GM21619 (cell line): ENCODE measurements around the gene DHRS9.
A peak's percentile ranks its signal among the peaks of the same experiment; 100 is the strongest.
"Not testable (repeated sequence)": the region's sequence is repeated elsewhere in the genome, so short reads cannot be mapped to it uniquely, and the experiment has no call there.

Experiments
- ATAC-seq: cut with Tn5 transposase; IDR thresholded peaks from one replicate; pipeline ENCODE4 v1.9.1; 2021; ENCODE audit not compliant: unreplicated experiment

Gene DHRS9

GRCh38 chr2:169131587-169132512 is 62.5 kb downstream of the DHRS9 start:
- peak; percentile 85 for ATAC-seq

DNA sequence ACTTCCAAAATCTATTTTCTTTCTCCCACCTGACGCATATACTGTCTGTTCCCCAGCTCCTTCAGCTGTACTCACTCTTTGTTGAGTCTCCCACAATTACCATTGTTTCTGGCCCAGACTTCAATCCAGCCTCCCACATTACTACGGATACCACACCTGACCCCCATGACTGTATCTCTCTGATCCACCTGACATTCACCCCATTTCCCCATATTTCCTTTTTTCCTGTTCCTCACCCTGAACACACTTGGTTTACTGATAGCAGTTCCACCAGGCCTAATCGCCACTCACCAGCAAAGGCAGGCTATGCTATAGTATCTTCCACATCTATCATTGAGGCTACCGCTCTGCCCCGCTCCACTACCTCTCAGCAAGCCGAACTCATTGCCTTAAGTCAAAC is 64.9 kb downstream of the DHRS9 start:
- not testable (repeated sequence) for ATAC-seq

- not testable (repeated sequence) for ATAC-seq
Measured at GRCh38 chr2:169136428-169136827, 67.1 kb downstream of the DHRS9 start.

GRCh38 chr2:169136885-169137534 is 67.6 kb downstream of the DHRS9 start:
- no peak for ATAC-seq

DNA sequence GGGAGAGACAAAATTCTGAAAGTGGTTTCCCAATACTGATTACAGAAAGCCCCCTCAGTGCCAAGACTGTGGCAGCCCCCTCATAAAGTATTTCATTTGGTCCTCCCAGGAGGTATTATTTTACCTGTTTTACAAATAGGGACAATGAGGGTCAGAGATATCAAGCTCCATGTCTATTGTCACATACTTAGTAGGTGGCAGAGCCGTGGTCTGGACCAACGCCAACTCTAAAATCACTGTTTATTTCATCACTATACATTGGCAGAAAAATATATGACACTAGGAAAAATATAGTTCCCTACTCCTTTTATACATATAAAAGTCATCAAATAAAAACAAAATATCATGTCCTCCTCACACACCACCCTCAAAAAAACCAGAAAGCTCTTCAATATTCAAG is 68.6 kb downstream of the DHRS9 start:
- ATAC-seq = no peak

DNA sequence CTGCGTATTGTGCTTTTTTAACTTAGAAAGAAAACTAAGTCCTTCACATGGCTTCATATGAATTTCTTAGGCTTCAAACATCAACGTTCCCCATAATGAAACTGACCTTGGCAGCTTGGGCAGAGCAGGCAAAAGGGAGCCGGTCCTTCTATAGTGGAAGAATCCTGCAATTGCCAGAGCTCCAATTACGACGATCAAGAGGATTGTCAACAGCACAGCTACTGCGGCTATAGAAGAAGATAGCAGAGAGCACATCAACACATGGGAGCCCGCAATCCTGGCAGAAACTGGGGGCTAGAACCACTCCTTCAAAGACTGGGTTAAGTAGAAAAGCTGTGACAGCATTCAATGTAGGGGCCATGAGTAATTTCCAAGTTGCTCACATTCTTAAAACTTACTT is 69.8 kb downstream of the DHRS9 start:
- no peak for ATAC-seq

DNA sequence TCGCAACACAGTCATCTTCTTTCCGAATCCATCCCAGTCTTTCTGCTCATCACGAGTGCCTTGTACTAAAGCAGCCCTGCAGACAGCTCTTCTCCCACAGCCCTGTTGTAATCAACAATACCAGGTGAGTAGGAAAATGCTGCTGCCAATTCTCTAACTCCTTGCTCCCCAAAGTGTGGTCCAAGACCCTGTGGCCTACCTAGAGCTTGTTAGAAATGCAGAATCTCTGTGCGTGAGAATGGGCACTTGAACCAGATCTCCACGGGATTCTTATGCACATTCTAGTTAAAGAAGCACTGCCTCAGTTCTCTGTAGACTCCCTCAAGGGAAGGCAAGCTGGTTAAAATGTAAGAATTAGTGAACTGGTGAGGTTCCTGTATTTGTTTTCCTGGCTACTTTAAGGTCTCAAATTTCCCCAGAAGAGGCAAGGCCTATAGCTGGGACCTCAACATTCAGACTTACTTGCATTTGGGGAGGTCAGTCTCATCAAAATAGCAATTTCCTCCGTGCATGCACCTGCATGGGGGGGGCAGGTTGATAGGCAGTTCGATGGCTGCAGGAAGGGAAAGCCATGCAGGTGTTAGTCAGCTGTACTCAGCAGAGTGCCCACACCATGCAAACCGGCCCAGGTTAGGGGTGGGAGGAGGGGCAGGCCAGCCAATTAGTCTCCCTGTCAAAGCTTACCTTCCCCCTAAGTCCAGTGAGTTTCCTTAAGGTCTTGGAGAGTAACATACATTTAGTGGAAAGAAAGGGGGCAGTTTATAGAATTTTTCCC is 70.8 kb downstream of the DHRS9 start:
- ATAC-seq = no peak

- ATAC-seq = peak; percentile 63
Measured at GRCh38 chr2:169141713-169142352, 72.5 kb downstream of the DHRS9 start.

DNA sequence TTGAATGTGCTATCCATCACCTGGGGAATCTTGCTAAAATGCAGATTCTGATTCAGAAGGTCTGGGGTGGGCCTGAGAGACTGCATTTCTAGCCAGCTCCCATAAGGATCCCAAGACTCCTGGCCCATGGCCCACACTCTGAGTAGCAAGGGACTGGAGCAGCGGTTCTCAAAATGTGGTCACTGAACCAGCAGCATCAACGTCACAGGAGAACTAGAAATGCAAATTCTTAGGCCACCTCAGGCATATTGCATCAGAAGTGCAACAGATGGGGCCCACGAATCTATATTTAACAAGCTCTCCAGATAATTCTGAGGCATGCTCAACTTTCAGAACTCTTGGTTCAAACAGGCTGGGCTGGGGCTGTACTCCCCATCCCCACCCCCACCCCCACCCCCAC is 74.6 kb downstream of the DHRS9 start:
- no peak for ATAC-seq
